Measurements from ENCODE around the gene THSD7A. TPM values are rescaled to one million over a fixed set of nuclear protein-coding genes. Genes with fewer than 3 reads are reported as not detected.

THSD7A gene
- total RNA-seq, 1 donor from 2014 or later, result 3.5 TPM

DNA sequence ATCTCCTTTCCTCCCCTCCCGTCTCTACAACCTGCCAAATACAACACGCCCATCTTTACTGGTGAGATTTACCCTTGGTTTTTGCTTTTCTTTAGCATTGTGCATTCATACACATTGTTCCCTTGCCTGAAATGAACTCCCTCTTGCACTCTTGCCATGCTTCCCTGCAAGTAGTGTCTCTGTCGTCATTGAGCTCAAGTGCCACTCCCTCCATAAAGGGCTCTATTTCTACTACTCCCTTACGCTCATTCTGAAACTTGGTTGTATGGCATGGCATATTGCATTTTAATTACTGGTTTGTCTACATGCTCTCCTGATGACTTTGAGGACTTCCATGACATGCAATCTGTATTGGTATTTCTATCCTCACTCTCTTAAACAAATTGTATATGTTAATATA, 242.7 kb downstream of the THSD7A start:
- no peaks in the 10 kb centered on the region for H3K9me3 ChIP-seq (ENCODE audit: insufficient read depth, low read depth, low read length)
- H3K4me2 ChIP-seq (ENCODE audit: low read length), result no peak overlapping the region
- H3K27ac ChIP-seq (ENCODE audit: low read depth, low read length), result no peak overlapping the region
- no peaks in the 10 kb centered on the region for H3K36me3 ChIP-seq (ENCODE audit: insufficient read depth, low read length)
- H3K79me2 ChIP-seq (ENCODE audit: insufficient read depth, low read length), result no peaks in the 10 kb centered on the region
- H3K4me1 ChIP-seq (ENCODE audit: insufficient read depth, low read length), result no peaks in the 10 kb centered on the region
- no peaks in the 10 kb centered on the region for H4K20me1 ChIP-seq (ENCODE audit: insufficient read depth, low read length)
- no peak overlapping the region for H3K4me3 ChIP-seq (ENCODE audit: insufficient read depth, low read depth, low read length)
- no peaks in the 10 kb centered on the region for H3K27me3 Mint-ChIP-seq (ENCODE audit: low read depth, unreplicated experiment)
- H3K4me3 Mint-ChIP-seq (ENCODE audit: unreplicated experiment), result no peak overlapping the region
- FAIRE-seq, result no peak
- H3K27ac Mint-ChIP-seq (ENCODE audit: unreplicated experiment), result no peak overlapping the region
- no peak for TF ChIP-seq EZH2 (IDR thresholded peaks at IDR 0.05; ENCODE audit: insufficient read depth, low read length)
- TF ChIP-seq, protein P1, sequence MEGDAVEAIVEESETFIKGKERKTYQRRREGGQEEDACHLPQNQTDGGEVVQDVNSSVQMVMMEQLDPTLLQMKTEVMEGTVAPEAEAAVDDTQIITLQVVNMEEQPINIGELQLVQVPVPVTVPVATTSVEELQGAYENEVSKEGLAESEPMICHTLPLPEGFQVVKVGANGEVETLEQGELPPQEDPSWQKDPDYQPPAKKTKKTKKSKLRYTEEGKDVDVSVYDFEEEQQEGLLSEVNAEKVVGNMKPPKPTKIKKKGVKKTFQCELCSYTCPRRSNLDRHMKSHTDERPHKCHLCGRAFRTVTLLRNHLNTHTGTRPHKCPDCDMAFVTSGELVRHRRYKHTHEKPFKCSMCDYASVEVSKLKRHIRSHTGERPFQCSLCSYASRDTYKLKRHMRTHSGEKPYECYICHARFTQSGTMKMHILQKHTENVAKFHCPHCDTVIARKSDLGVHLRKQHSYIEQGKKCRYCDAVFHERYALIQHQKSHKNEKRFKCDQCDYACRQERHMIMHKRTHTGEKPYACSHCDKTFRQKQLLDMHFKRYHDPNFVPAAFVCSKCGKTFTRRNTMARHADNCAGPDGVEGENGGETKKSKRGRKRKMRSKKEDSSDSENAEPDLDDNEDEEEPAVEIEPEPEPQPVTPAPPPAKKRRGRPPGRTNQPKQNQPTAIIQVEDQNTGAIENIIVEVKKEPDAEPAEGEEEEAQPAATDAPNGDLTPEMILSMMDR (IDR thresholded peaks at IDR 0.05; ENCODE audit: insufficient read depth, low read depth, low read length), result no peak
- no peak overlapping the region for H2AFZ ChIP-seq (ENCODE audit: low read depth, low read length)
- no peak for DNase-seq (ENCODE audit: low read depth)
- H3K9me3 Mint-ChIP-seq (ENCODE audit: unreplicated experiment), result no peaks in the 10 kb centered on the region
- no peaks in the 10 kb centered on the region for H3K27me3 ChIP-seq (ENCODE audit: insufficient read depth, low read length)
- H3K9ac ChIP-seq (ENCODE audit: low read length), result no peak overlapping the region
- H3K4me1 Mint-ChIP-seq (ENCODE audit: low read depth, unreplicated experiment), result no peaks in the 10 kb centered on the region
- no peaks in the 10 kb centered on the region for H3K36me3 Mint-ChIP-seq (ENCODE audit: low read depth, unreplicated experiment)

DNA sequence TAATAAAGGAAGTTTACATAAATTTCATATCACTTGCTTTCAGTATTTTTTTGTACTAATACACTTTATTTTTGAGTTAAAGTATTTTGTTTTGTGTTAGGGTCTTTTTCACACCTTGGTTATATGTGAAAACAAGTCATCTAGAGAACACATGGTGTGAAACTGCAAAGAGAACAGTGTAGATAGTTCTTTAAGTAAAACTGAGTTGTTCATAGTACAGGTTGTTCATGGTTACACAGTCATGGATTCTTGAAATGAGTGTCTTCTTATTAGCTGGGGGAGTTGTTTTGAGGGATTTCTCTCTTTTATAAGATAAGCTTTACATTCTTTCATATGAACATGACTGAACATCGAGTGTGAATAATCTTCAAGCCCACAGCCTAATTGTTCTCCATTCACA, 244.2 kb downstream of the THSD7A start:
- no peak for FAIRE-seq
- H3K36me3 Mint-ChIP-seq (ENCODE audit: low read depth, unreplicated experiment), result no peaks in the 10 kb centered on the region

DNA sequence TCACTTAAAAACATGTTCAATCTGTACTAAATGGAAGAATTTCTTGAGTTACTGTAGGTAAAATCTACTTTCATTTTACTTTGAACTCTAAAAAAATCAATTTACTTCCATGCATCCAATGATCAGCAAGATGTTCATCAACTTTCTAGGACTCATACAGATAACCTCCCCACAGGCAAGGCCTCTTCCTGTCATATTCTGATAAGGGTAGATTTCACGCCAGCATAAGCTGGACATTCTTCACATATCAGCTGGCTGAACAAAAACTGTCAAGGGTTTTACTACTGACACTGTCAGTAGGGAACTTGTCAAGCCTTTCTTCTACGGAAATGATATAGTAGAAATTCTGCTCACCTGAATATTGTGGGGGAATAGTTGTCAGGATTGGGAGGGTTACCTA, 244.9 kb downstream of the THSD7A start:
- no peaks in the 10 kb centered on the region for H3K79me2 ChIP-seq (ENCODE audit: insufficient read depth, low read length)
- no peak overlapping the region for H2AFZ ChIP-seq (ENCODE audit: low read depth, low read length)
- no peaks in the 10 kb centered on the region for H4K20me1 ChIP-seq (ENCODE audit: insufficient read depth, low read length)
- no peaks in the 10 kb centered on the region for H3K27me3 Mint-ChIP-seq (ENCODE audit: low read depth, unreplicated experiment)
- H3K36me3 ChIP-seq (ENCODE audit: insufficient read depth, low read length), result no peaks in the 10 kb centered on the region
- no peak overlapping the region for H3K4me3 ChIP-seq (ENCODE audit: insufficient read depth, low read depth, low read length)
- no peaks in the 10 kb centered on the region for H3K4me1 ChIP-seq (ENCODE audit: insufficient read depth, low read length)
- TF ChIP-seq, protein P1 (IDR thresholded peaks at IDR 0.05; ENCODE audit: insufficient read depth, low read depth, low read length), result no peak
- TF ChIP-seq EZH2 (IDR thresholded peaks at IDR 0.05; ENCODE audit: insufficient read depth, low read length), result no peak
- FAIRE-seq (no peak), DNase-seq (ENCODE audit: low read depth) (no peak)
- no peaks in the 10 kb centered on the region for H3K9me3 ChIP-seq (ENCODE audit: insufficient read depth, low read depth, low read length)
- no peak overlapping the region for H3K27ac Mint-ChIP-seq (ENCODE audit: unreplicated experiment)
- no peaks in the 10 kb centered on the region for H3K27me3 ChIP-seq (ENCODE audit: insufficient read depth, low read length)
- H3K4me1 Mint-ChIP-seq (ENCODE audit: low read depth, unreplicated experiment), result no peaks in the 10 kb centered on the region
- no peak overlapping the region for H3K27ac ChIP-seq (ENCODE audit: low read depth, low read length)
- H3K4me2 ChIP-seq (ENCODE audit: low read length), result no peak overlapping the region
- no peak overlapping the region for H3K9ac ChIP-seq (ENCODE audit: low read length)
- no peaks in the 10 kb centered on the region for H3K9me3 Mint-ChIP-seq (ENCODE audit: unreplicated experiment)
- H3K36me3 Mint-ChIP-seq (ENCODE audit: low read depth, unreplicated experiment), result no peaks in the 10 kb centered on the region
- no peak overlapping the region for H3K4me3 Mint-ChIP-seq (ENCODE audit: unreplicated experiment)

More for the DNA sequence above, 244.2 kb downstream of the THSD7A start:
- Histone ChIP-seq H4K20me1 (ENCODE audit: insufficient read depth, low read length) (no peaks in the 10 kb centered on the region), H3K9ac (ENCODE audit: low read length) (no peak overlapping the region), H3K4me2 (ENCODE audit: low read length) (no peak overlapping the region), H3K27ac (ENCODE audit: low read depth, low read length) (no peak overlapping the region), H2AFZ (ENCODE audit: low read depth, low read length) (no peak overlapping the region), H3K4me3 (ENCODE audit: insufficient read depth, low read depth, low read length) (no peak overlapping the region), H3K4me1 (ENCODE audit: insufficient read depth, low read length) (no peaks in the 10 kb centered on the region), H3K27me3 (ENCODE audit: insufficient read depth, low read length) (no peaks in the 10 kb centered on the region), H3K79me2 (ENCODE audit: insufficient read depth, low read length) (no peaks in the 10 kb centered on the region), H3K9me3 (ENCODE audit: insufficient read depth, low read depth, low read length) (no peaks in the 10 kb centered on the region), H3K36me3 (ENCODE audit: insufficient read depth, low read length) (no peaks in the 10 kb centered on the region)
- Mint-ChIP-seq H3K9me3 (ENCODE audit: unreplicated experiment) (no peaks in the 10 kb centered on the region), H3K4me3 (ENCODE audit: unreplicated experiment) (no peak overlapping the region), H3K27me3 (ENCODE audit: low read depth, unreplicated experiment) (no peaks in the 10 kb centered on the region), H3K4me1 (ENCODE audit: low read depth, unreplicated experiment) (no peaks in the 10 kb centered on the region), H3K27ac (ENCODE audit: unreplicated experiment) (no peak overlapping the region)
- TF ChIP-seq EZH2 (IDR thresholded peaks at IDR 0.05; ENCODE audit: insufficient read depth, low read length), result no peak
- TF ChIP-seq, protein P1 (IDR thresholded peaks at IDR 0.05; ENCODE audit: insufficient read depth, low read depth, low read length), result no peak
- no peak for DNase-seq (ENCODE audit: low read depth)
